HG02588 (cell line): ENCODE data around the gene ACR.

Source experiments
- ATAC-seq: cut with Tn5 transposase; IDR thresholded peaks from one replicate; pipeline ENCODE4 v1.9.1; 2021; ENCODE audit warnings: mild to moderate bottlenecking, moderate library complexity; ENCODE audit not compliant: unreplicated experiment

ACR gene

DNA sequence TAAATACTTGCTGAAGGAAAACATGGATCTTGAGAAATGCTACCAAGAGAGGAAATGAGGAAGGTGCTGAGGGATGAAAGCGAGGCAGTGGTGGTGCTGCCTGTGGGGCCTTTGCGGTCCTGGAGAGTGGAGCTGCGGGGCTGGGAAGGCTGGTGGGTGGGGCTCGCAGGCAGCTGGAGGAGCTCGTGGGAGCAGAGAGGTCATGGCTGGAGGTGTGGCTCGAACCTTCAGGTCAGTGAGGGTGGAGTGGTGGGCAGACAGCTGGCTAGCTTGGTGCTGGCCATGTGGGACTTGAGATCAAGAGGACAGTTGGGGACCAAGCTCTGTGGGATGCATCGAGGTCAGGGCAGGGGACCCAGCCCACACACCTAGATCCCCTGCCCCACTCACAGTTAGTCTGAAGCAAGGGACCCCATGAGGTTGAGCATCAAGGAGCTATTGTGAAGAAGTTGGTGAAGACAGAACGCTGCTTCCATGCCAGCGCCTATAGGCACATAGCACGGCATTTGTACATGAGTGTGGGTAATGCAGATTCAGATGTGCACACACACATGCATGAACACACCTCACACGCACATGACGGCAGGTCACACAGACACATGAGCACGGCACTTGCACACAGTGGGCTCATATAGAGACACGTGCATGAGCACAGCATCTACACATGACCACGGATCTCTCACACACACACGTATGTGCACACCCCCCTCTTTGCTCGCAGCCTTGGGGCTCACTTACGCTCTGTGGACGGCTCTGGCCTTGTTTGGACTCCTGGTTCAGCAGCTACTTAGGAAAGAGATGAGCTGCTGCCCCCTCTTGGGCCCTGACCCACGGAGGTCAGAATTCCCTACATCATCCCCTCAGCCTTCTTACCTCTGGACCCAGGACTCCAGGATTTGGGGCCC lies 34.9 kb upstream of the ACR start:
- ATAC-seq = no peak

DNA sequence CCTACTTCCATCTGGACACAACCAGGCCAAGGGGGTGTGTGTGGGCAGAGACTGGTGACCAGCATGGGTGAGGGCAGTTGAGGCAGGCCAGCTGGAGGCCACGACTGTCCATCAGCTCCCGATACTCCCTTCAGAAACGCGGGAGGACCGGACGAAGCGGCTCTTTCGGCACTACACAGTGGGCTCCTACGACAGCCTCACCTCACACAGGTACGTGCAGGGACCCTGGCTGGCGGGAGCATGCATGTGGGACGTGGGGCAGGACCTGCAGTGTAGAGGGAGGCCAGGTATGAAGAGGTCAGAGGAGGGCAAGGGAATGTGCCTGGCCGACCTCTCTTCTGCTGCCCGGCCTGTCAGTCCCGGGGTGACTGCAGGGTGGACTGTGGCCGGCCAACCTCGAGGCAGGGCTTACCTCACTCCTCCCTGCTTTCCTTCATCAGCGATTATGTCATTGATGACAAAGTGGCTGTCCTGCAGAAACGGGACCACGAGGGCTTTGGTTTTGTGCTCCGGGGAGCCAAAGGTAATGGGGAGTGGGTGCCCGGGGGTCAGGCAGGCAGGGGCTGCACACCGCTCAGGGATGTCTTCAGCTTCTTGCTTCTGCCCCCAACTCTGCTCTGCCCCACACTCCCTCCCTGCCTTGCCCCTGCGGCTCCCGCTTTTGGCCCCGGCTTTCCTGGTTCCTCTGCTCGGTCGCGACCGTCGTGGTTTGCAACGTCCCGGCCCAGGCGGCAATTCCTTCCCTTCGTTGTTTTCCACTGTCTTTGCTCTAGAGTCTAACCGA lies 34.1 kb upstream of the ACR start:
- no peak for ATAC-seq

DNA sequence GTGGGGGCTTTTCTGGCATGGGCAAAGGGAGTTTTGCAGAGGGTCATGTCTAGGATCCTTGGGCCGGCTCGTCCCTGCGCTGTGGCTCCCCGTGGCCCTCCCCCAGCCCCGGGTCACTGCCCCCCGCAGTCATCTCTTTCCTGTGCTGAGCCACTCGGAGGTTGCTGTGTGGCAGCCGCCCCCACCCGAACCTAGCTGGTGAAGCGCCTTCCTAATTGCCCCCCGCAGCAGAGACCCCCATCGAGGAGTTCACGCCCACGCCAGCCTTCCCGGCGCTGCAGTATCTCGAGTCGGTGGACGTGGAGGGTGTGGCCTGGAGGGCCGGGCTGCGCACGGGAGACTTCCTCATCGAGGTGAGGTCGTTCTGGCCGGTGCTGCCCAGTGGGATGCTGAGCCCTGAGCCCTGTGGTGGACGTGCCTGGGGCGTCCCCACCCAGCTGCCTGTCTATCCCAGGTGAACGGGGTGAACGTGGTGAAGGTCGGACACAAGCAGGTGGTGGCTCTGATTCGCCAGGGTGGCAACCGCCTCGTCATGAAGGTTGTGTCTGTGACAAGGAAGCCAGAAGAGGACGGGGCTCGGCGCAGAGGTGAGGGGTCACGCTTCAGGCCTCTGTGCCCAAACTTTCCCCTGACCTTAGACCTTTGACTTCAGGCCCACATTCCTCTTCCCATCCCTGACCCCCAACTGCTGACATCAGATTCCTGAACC lies 33.3 kb upstream of the ACR start:
- no peak for ATAC-seq

DNA sequence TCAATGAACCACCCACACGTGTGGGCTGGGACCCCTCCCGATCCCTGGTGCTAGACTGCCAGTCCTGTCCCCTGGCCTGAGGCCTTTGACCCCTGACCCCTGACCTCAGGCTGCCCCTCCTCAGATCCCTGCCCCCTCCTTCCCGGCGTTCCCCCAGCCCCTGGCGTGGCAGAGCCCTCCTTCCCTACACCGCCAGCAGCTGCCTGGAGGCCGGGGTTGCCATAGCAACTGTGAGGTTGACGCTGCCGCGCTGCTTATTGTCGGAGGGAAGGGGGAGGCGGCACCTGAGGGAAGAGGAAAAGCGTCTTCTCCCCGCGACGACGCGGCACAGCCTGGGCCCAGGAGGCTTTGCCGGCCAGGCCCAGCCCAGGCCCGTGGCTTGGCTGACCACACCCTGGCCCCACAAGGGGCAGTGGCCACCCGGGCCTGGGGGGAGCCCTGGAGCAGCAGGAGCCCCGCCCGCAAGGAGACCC lies 32.7 kb upstream of the ACR start:
- no peak for ATAC-seq

DNA sequence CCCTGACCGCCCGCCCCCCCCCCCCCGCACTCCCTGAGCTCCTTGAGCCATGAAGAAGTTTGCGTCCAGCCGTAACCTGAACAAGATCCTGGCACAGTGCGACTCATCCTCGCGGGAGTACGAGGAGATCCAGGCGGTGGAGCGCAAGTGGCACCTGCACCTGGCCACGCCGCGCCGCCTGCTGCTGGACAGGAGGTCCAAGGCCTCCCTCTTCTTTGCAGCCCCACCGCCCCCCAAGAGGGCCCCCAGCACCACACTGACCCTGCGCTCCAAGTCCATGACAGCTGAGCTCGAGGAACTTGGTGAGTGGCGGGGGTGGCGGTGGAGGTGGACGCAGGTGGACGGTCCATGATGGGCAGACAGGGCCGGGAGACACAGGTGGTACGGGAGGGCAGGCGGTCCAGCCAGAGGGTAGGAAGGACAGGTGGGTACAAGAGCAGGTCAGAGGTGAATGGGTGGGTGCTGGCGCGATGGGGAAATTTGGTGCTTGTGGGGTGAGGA lies 32.1 kb upstream of the ACR start:
- no peak for ATAC-seq

DNA sequence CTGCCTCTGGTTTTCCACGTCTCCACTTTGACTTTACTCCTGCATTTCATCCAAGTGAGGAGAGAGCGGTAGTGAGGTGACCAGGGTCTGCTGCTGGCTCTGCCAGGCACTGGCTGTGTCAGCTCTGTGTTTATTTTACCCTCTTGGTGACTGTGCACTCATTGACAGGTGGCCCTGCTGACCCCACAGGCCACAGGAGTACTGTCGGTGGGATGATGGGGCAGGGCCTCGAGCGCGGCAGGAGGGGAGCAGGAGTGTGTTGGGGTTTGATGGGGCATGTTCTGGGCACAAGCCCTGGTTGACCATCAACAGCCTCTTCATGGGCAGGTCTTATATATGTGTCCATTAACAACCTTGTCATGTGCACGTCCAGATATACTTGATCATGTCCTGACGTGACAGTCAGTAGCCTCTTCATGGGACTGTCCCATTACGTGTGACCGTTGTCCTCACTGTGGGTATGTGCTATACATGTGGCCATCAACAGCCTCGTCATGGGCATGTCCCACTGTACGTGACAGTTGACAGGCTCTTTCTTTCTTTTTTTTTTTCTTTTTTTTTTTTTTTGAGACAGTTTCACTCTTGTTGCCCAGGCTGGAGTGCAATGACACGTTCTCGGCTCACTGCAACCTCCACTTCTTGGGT lies 31.4 kb upstream of the ACR start:
- ATAC-seq = no peak

DNA sequence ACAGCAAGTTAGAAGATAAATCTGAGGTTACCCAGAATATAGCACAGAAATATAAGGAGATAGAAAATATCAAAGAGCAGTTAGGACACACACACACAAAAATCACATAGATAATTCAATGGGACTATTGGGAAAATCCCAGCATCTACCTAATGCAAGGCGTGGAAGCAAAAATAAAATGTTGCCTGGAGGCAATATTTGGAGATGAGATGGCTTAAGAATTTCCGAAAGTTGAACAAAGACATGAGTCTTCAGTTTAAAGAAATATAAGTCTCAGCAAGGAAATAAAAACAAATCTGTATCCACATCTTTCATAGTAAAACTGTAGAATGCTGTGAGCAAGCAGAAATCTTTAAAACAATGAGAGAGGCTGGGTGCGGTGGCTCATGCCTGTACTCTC lies 29.5 kb upstream of the ACR start:
- ATAC-seq = no peak

DNA sequence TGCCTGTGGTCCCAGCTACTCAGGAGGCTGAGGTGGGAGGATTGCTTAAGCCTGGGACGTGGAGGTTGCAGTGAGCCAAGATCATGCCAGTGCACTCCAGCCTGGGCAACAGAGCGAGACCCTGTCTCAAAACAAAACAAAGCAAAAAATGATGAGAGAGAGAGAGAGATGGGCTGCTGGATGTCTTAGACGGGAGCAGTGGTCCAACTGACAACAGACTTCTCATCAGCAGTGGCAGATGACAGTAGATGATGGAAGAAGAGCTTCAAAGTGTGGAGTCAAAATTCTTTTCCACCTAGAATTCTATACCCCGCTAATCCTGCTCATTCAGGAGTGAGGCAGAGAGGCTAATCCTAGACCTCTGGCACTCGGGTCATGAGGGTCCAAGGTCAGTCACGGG lies 29.0 kb upstream of the ACR start:
- ATAC-seq = no peak

DNA sequence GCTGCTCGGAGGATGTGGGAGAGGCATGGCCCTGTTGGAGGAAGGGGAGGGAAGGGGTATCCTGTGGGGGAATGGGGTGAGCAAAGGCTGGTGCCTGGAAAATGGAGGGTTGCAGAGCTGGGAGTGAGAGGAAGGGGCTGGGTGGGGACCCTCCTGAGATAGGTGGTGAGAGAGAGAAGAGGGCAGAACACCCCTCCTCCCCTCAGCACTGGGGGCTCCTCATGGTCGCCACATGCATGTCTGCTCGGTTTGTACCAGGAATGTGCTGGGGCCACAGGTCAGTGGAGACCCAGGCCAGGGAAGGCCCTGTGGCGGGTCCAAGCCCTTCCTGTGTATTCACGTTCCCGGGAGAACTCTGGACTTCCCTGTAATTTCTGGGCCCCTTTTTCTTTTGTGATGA lies 27.8 kb upstream of the ACR start:
- no peak for ATAC-seq

DNA sequence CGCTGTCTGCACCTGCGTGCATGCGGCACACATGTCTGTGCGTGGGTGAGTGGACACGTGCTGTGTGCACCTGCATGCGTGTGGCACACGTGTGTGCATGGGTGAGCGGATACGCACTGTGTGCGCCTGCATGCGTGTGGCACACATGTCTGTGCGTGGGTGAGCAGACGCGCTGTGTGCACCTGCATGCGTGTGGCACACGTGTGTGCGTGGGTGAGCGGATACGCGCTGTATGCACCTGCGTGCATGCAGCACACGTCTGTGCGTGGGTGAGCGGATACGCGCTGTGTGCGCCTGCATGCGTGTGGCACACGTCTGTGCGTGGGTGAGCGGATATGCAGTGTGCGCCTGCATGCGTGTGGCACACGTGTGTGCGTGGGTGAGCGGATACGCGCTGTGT lies 27.1 kb upstream of the ACR start:
- no peak for ATAC-seq

DNA sequence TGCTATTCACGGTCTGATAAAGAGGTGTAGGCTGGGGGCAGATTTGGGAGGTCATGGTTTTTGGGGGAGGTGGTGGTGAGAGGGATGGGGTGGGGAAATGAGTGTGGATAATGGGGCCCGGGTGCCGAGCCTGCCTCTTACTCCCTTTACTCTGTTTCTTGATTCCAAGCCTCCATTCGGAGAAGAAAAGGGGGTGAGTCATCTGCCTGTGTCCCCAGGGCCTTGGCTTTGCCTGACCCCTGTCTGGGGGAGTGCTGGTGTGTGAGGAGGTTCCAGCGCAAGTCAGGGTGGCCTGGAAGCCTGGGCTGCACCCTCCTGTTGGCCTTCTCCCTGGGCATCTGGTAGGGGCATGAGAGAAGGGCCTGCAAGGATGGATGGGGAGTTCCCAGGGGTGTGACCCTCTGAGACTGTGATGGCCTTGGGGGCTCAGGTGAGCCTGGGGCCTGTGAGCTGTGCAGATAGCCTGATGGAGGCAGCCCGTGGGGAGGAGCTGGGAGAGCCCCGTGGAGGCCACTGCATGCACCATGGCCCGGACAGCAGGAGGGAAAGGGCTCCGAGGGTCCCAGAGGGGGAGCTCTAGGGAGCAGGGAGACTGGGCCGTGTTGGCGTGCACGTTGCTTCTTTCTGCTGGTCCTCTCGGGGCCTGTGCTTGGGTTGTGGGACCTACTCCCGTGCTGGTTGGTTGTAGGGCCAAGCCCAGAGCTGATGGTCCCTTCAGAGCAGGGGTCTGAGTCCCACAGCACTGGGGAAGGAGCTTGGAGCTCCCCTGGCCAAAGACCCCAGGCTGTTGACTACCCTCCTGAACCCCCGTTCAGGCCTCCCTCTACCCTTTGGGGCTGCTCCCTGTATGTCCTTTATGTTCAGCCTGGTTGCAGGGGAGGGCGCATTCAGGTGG lies 26.3 kb upstream of the ACR start:
- ATAC-seq = no peak

DNA sequence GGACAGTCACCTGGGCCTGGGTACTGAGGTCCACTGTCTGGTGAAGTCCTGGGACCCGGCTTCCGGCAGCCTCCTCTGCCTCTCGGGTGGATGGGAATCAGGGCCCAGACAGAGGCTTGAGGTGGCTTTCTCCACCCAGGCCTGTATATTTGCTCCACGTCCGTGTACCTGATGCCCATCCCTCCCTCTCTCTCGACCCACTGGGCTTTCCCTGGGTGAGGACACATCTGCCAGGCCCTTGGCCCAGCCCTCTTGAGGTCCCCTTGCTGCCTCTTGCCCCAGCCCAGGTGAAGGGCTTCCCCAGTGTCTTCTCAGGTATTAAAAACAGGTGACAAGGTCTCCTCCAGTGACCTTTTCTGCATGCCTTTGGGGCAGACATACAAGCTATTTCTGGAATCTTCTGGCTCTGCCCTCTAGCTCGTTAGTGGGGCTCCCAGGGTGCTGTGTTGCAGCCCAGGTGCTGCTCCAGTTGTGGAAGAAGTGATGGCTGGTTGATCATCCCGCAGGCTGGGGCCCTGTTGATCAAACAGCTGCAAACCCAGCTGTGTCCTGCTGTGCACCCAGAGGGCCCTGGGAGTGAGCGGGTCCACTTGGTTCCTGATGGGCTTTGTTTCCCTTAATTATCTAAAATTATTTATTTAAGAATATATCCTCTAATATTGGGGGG lies 25.5 kb upstream of the ACR start:
- ATAC-seq = no peak

DNA sequence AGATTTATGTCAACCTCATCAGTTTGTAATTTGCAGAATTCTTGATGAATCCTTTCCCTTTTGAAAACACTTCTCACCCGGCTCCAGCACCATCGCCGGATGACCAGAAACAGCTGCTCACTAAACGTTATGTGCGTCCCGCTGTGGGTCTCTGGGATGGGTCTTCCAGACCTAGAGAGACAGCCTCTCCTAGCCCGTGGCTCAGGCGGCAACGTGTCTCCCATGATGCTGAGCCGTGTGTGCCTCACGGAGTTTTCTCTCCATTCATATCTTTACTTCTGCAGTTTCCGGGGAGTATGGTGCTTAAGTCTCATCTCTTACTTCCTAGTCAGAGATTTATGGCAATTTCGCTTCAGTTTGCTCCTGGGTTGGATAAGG lies 25.0 kb upstream of the ACR start:
- no peak for ATAC-seq

DNA sequence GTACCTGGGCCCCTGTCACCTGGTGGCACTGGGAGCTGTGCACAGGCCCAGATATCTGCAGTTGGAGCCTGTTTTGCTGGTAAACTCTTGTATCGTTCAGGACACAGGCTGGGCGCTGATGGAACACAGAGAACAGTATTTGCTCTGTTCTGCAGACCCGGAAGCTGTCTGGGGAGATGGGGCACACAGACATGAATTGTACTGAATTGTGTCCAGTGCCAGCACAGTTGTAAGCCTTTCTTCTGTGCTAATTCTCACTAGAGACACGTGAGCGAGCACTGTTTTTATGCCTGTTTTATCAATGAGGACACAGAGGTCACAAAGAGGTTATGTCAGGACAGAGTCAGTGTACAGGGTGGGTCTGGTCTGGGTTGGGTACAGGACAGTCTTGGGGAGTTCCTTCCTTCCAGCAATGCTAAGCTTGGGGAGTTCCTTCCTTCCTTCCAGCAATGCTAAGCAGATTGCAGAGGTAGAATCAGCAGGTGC lies 24.4 kb upstream of the ACR start:
- no peak for ATAC-seq

DNA sequence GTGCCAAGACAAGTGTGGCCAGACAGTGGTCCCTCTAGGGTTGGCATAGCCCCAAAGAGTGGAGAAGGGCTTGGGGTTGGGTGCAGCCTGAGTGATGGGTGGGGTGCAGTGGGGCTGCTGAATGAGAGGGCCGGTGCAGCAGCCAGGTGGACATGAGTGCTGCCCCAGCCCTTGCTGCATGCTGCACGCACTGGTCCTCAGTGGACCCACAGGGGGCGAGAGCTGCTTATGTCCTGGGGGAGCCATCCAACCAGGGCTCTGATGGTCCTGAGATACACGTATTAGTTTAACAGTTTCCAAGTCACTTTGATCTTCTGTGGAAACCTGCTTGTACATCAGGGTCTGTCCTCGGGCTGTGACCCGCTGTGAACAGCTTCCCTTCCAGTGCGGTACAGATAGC lies 23.9 kb upstream of the ACR start:
- no peak for ATAC-seq

DNA sequence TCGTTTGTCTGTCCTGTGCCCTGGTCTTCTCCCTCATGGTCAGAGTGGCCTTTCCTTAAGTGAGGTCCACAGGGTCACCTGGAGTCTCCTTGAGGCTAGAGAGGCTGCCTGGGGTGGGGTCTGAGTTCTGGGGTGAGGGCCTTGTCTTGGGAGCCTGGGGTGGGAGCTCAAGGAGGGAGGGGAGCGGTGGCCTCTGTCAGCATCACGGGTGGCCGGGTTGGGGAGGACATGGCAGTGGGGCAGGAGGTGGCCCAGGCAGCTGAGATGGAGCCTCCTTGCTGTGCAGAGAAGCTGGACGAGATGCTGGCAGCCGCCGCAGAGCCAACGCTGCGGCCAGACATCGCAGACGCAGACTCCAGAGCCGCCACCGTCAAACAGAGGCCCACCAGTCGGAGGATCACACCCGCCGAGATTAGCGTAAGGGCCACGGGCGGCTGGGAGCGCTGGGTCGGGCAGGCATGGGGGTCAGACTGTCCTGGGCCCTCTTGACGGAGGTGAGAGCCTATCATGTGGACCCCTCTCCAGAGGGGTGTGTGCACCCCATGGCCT lies 23.3 kb upstream of the ACR start:
- no peak for ATAC-seq

DNA sequence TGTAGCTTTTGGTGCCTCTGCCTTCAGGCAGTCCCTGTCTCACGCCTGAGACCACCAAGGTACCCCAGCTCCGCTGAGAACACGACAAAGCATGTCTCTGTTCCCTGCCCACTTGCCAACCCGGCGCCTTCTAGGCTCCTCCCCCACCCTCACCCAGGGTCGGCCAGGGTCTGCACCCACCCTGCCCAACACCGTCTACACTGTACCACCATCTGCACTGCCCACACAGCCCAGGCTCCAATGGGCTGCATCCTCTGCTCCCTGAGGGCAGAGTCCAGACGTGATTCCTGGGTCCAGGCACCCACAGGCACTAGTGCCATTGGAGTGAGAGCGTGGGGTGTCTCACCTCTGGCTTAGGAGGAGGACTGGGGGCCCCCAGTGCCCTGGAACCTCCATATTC lies 22.8 kb upstream of the ACR start:
- ATAC-seq = no peak

DNA sequence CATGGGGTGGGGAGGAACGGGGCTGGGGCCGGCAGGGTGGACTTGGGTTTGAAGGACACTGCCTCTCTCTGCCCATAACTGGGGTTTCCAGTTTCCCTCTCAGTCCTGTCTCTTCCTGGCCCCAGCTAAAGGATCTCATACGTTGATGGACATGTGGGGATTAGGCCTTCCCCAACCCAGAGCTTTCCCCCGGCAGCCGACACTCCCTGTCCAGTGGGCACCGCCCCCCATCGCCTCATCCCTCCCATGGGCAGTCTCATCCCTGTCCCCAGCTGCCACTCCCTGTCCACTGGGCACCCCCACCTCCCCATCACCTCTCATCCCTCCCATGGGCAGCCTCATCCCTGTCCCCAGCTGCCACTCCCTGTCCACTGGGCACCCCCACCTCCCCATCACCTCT lies 22.2 kb upstream of the ACR start:
- no peak for ATAC-seq
